ENCODE measurements around the gene S100PBP.

S100PBP gene

GRCh38 chr1:32855861-32856617, 38.6 kb downstream of the S100PBP start:
- no peak overlapping the region for H3K9ac ChIP-seq (ENCODE audit: low read length)

GRCh38 chr1:32858136-32858535, 40.7 kb downstream of the S100PBP start:
- no peak overlapping the region for H3K4me3 ChIP-seq (ENCODE audit: low read length)
- H3K27me3 ChIP-seq (ENCODE audit: control insufficient read depth, insufficient read depth, low read length) = no peaks in the 10 kb centered on the region
- H3K36me3 ChIP-seq (ENCODE audit: control insufficient read depth, low read depth, low read length) = peaks cover 40% of the 10 kb centered on the region
- no peak overlapping the region for H3K9ac ChIP-seq (ENCODE audit: low read length)
- no peaks in the 10 kb centered on the region for H3K4me1 ChIP-seq (ENCODE audit: control insufficient read depth, low read depth, low read length)
- no peaks in the 10 kb centered on the region for H3K9me3 ChIP-seq (ENCODE audit: control insufficient read depth, low read depth, low read length)
- no peak overlapping the region for H3K27ac ChIP-seq (ENCODE audit: low read length)

More at GRCh38 chr1:32855861-32856617, 38.6 kb downstream of the S100PBP start:
- no peaks in the 10 kb centered on the region for H3K27me3 ChIP-seq (ENCODE audit: control insufficient read depth, insufficient read depth, low read length)
- no peak overlapping the region for H3K27ac ChIP-seq (ENCODE audit: low read length)
- H3K4me1 ChIP-seq (ENCODE audit: control insufficient read depth, low read depth, low read length) = no peaks in the 10 kb centered on the region
- no peaks in the 10 kb centered on the region for H3K9me3 ChIP-seq (ENCODE audit: control insufficient read depth, low read depth, low read length)
- peaks cover 45% of the 10 kb centered on the region for H3K36me3 ChIP-seq (ENCODE audit: control insufficient read depth, low read depth, low read length)
- no peak overlapping the region for H3K4me3 ChIP-seq (ENCODE audit: low read length)

GRCh38 chr1:32858791-32859190, 41.3 kb downstream of the S100PBP start:
- Histone ChIP-seq H3K9ac (ENCODE audit: low read length) (no peak overlapping the region), H3K4me3 (ENCODE audit: low read length) (no peak overlapping the region), H3K4me1 (ENCODE audit: control insufficient read depth, low read depth, low read length) (no peaks in the 10 kb centered on the region), H3K27ac (ENCODE audit: low read length) (no peak overlapping the region), H3K9me3 (ENCODE audit: control insufficient read depth, low read depth, low read length) (no peaks in the 10 kb centered on the region), H3K36me3 (ENCODE audit: control insufficient read depth, low read depth, low read length) (peaks cover 40% of the 10 kb centered on the region), H3K27me3 (ENCODE audit: control insufficient read depth, insufficient read depth, low read length) (no peaks in the 10 kb centered on the region)

GRCh38 chr1:32859915-32860314, 42.5 kb downstream of the S100PBP start:
- Histone ChIP-seq H3K4me3 (ENCODE audit: low read length) (no peak overlapping the region), H3K36me3 (ENCODE audit: control insufficient read depth, low read depth, low read length) (peaks cover 31% of the 10 kb centered on the region), H3K9me3 (ENCODE audit: control insufficient read depth, low read depth, low read length) (no peaks in the 10 kb centered on the region), H3K9ac (ENCODE audit: low read length) (no peak overlapping the region), H3K27ac (ENCODE audit: low read length) (no peak overlapping the region), H3K4me1 (ENCODE audit: control insufficient read depth, low read depth, low read length) (no peaks in the 10 kb centered on the region), H3K27me3 (ENCODE audit: control insufficient read depth, insufficient read depth, low read length) (no peaks in the 10 kb centered on the region)

GRCh38 chr1:32860566-32860965, 43.1 kb downstream of the S100PBP start:
- Histone ChIP-seq H3K4me3 (ENCODE audit: low read length) (no peak overlapping the region), H3K9me3 (ENCODE audit: control insufficient read depth, low read depth, low read length) (no peaks in the 10 kb centered on the region), H3K27ac (ENCODE audit: low read length) (no peak overlapping the region), H3K4me1 (ENCODE audit: control insufficient read depth, low read depth, low read length) (no peaks in the 10 kb centered on the region), H3K27me3 (ENCODE audit: control insufficient read depth, insufficient read depth, low read length) (no peaks in the 10 kb centered on the region), H3K36me3 (ENCODE audit: control insufficient read depth, low read depth, low read length) (peaks cover 26% of the 10 kb centered on the region), H3K9ac (ENCODE audit: low read length) (no peak overlapping the region)

- Histone ChIP-seq H3K9ac (ENCODE audit: low read length) (no peak overlapping the region), H3K27me3 (ENCODE audit: control insufficient read depth, insufficient read depth, low read length) (no peaks in the 10 kb centered on the region), H3K9me3 (ENCODE audit: control insufficient read depth, low read depth, low read length) (no peaks in the 10 kb centered on the region), H3K27ac (ENCODE audit: low read length) (no peak overlapping the region), H3K4me3 (ENCODE audit: low read length) (no peak overlapping the region), H3K4me1 (ENCODE audit: control insufficient read depth, low read depth, low read length) (no peaks in the 10 kb centered on the region), H3K36me3 (ENCODE audit: control insufficient read depth, low read depth, low read length) (peaks cover 13% of the 10 kb centered on the region)
These were observed 44.6 kb downstream of the S100PBP start for GRCh38 chr1:32861904-32862695.

- Histone ChIP-seq H3K9ac (ENCODE audit: low read length) (no peak overlapping the region), H3K36me3 (ENCODE audit: control insufficient read depth, low read depth, low read length) (peaks cover 6% of the 10 kb centered on the region), H3K27me3 (ENCODE audit: control insufficient read depth, insufficient read depth, low read length) (no peaks in the 10 kb centered on the region)
These were observed 45.9 kb downstream of the S100PBP start for GRCh38 chr1:32863218-32863880.

GRCh38 chr1:32863881-32864245, 46.4 kb downstream of the S100PBP start:
- no peak overlapping the region for H3K27ac ChIP-seq (ENCODE audit: low read length)
- no peaks in the 10 kb centered on the region for H3K9me3 ChIP-seq (ENCODE audit: control insufficient read depth, low read depth, low read length)
- H3K4me3 ChIP-seq (ENCODE audit: low read length) = no peak overlapping the region
- no peaks in the 10 kb centered on the region for H3K4me1 ChIP-seq (ENCODE audit: control insufficient read depth, low read depth, low read length)
- no peak overlapping the region for H3K9ac ChIP-seq (ENCODE audit: low read length)
- peaks cover 4% of the 10 kb centered on the region for H3K36me3 ChIP-seq (ENCODE audit: control insufficient read depth, low read depth, low read length)
- H3K27me3 ChIP-seq (ENCODE audit: control insufficient read depth, insufficient read depth, low read length) = peaks cover under 1% of the 10 kb centered on the region

More at GRCh38 chr1:32863218-32863880, 45.9 kb downstream of the S100PBP start:
- Histone ChIP-seq H3K9me3 (ENCODE audit: control insufficient read depth, low read depth, low read length) (no peaks in the 10 kb centered on the region), H3K27ac (ENCODE audit: low read length) (no peak overlapping the region), H3K4me1 (ENCODE audit: control insufficient read depth, low read depth, low read length) (no peaks in the 10 kb centered on the region), H3K4me3 (ENCODE audit: low read length) (no peak overlapping the region)

- Histone ChIP-seq H3K4me1 (ENCODE audit: control insufficient read depth, low read depth, low read length) (no peaks in the 10 kb centered on the region), H3K4me3 (ENCODE audit: low read length) (no peak overlapping the region), H3K27me3 (ENCODE audit: control insufficient read depth, insufficient read depth, low read length) (peaks cover 7% of the 10 kb centered on the region), H3K9ac (ENCODE audit: low read length) (no peak overlapping the region), H3K36me3 (ENCODE audit: control insufficient read depth, low read depth, low read length) (peaks cover under 1% of the 10 kb centered on the region), H3K27ac (ENCODE audit: low read length) (no peak overlapping the region), H3K9me3 (ENCODE audit: control insufficient read depth, low read depth, low read length) (no peaks in the 10 kb centered on the region)
These were observed 47.0 kb downstream of the S100PBP start for GRCh38 chr1:32864375-32865019.

GRCh38 chr1:32865639-32866405, 48.4 kb downstream of the S100PBP start:
- Histone ChIP-seq H3K4me3 (ENCODE audit: low read length) (no peak overlapping the region), H3K9me3 (ENCODE audit: control insufficient read depth, low read depth, low read length) (no peaks in the 10 kb centered on the region), H3K9ac (ENCODE audit: low read length) (no peak overlapping the region), H3K27ac (ENCODE audit: low read length) (no peak overlapping the region), H3K36me3 (ENCODE audit: control insufficient read depth, low read depth, low read length) (no peaks in the 10 kb centered on the region), H3K4me1 (ENCODE audit: control insufficient read depth, low read depth, low read length) (peaks cover 8% of the 10 kb centered on the region), H3K27me3 (ENCODE audit: control insufficient read depth, insufficient read depth, low read length) (peaks cover 18% of the 10 kb centered on the region)

Data from iPS-18a (cell line).